ENCODE data around the gene PRKG2.
"Not testable (repeated sequence)": the region's sequence is repeated elsewhere in the genome, so short reads cannot be mapped to it uniquely, and the experiment has no call there.

PRKG2 gene

GRCh38 chr4:81214881-81215868, at the start of gene PRKG2:
Gene PRKG2 (minus strand): TSS chr4:81215222. CDS start chr4:81205047, 10,175 bp downstream.
- DNase-seq (ENCODE audit: low read depth, low spot score) = no peak

GRCh38 chr4:81260443-81261101, 45.5 kb upstream of the PRKG2 start:
- DNase-seq (ENCODE audit: low read depth, low spot score) = no peak

GRCh38 chr4:81258841-81259550, 44.0 kb upstream of the PRKG2 start:
- no peak for DNase-seq (ENCODE audit: low read depth, low spot score)

- DNase-seq (ENCODE audit: low read depth, low spot score) = no peak
Measured at GRCh38 chr4:81257816-81258215, 42.8 kb upstream of the PRKG2 start.

GRCh38 chr4:81257021-81257420, 42.0 kb upstream of the PRKG2 start:
- DNase-seq (ENCODE audit: low read depth, low spot score) = no peak

- no peak for DNase-seq (ENCODE audit: low read depth, low spot score)
Measured at GRCh38 chr4:81256059-81256970, 41.3 kb upstream of the PRKG2 start.

- DNase-seq (ENCODE audit: low read depth, low spot score) = no peak
Measured at GRCh38 chr4:81255524-81255923, 40.5 kb upstream of the PRKG2 start.

GRCh38 chr4:81250430-81250829, 35.4 kb upstream of the PRKG2 start:
- DNase-seq (ENCODE audit: low read depth, low spot score) = no peak

GRCh38 chr4:81245218-81246009, 30.4 kb upstream of the PRKG2 start:
- no peak for DNase-seq (ENCODE audit: low read depth, low spot score)

- no peak for DNase-seq (ENCODE audit: low read depth, low spot score)
Measured at GRCh38 chr4:81237791-81238190, 22.8 kb upstream of the PRKG2 start.

- no peak for DNase-seq (ENCODE audit: low read depth, low spot score)
Measured at GRCh38 chr4:81235982-81236749, 21.1 kb upstream of the PRKG2 start.

- no peak for DNase-seq (ENCODE audit: low read depth, low spot score)
Measured at GRCh38 chr4:81227968-81228367, 12.9 kb upstream of the PRKG2 start.

GRCh38 chr4:81227138-81227537, 12.1 kb upstream of the PRKG2 start:
- no peak for DNase-seq (ENCODE audit: low read depth, low spot score)

- no peak for DNase-seq (ENCODE audit: low read depth, low spot score)
Measured at GRCh38 chr4:81225252-81225651, 10.2 kb upstream of the PRKG2 start.

- not testable (repeated sequence) for DNase-seq (ENCODE audit: low read depth, low spot score)
Measured at GRCh38 chr4:81222082-81222472, 7.1 kb upstream of the PRKG2 start.

- no peak for DNase-seq (ENCODE audit: low read depth, low spot score)
Measured at GRCh38 chr4:81221303-81222081, 6.5 kb upstream of the PRKG2 start.

GRCh38 chr4:81220271-81220670, 5.2 kb upstream of the PRKG2 start:
- no peak for DNase-seq (ENCODE audit: low read depth, low spot score)

- no peak for DNase-seq (ENCODE audit: low read depth, low spot score)
Measured at GRCh38 chr4:81218206-81218605, 3.2 kb upstream of the PRKG2 start.

- DNase-seq (ENCODE audit: low read depth, low spot score) = no peak
Measured at GRCh38 chr4:81217779-81218178, 2.8 kb upstream of the PRKG2 start.

Data from iPS DF 19.7 (cell line).